Measurements from ENCODE around the gene ZNF827. TPM values are rescaled to one million over a fixed set of nuclear protein-coding genes. Genes with fewer than 3 reads are reported as not detected.

Gene ZNF827
- total RNA-seq, 4 donors from 2014 or later = 7.2 to 16.1 (median 10.9) TPM

GRCh38 chr4:145939441-145939750, 773 bp upstream of the ZNF827 start:
- Histone ChIP-seq H3K36me3 (no peaks in the 10 kb centered on the region), H3K4me3 (no peak overlapping the region), H3K27me3 (no peaks in the 10 kb centered on the region), H3K27ac (peak overlapping the region; percentile 91 to 99 (median 94)), H3K9me3 (no peaks in the 10 kb centered on the region), H3K4me1 (peaks cover 16 to 24% of the 10 kb centered on the region in 2 donors)
- no peak for ATAC-seq
- no peak for TF ChIP-seq CTCF (IDR thresholded peaks at IDR 0.05 in 4 of 5, conservative IDR thresholded peaks at IDR 0.05 in 1 of 5)
- no peak for TF ChIP-seq POLR2A (IDR thresholded peaks at IDR 0.05)
- DNase-seq = no peak
- in situ Hi-C loops (cut with MboI; ENCODE audit: low sequenced_read_pairs in 4 of 4) (loop anchor here in 2 of 4 donors (10.0 to 25.0 kb wide), 2 partner anchors 202 to 205 kb away; no protein-coding TSS in a partner anchor), intact Hi-C loops (cut with DNase I; ENCODE audit: low total_unique reads) (loop anchor here (2.0 to 5.0 kb wide), 4 partner anchors 207 to 761 kb away; partner anchors contain the start of gene MMAA)

GRCh38 chr4:145937971-145938611, 532 bp downstream of the ZNF827 start:
- in situ Hi-C loops (cut with MboI; ENCODE audit: low sequenced_read_pairs in 4 of 4) = loop anchor here in 2 of 4 donors (10.0 to 25.0 kb wide), 2 partner anchors 201 to 203 kb away; no protein-coding TSS in a partner anchor
- Histone ChIP-seq H3K27me3 (no peaks in the 10 kb centered on the region), H3K36me3 (no peaks in the 10 kb centered on the region), H3K4me1 (peaks cover 20 to 34% of the 10 kb centered on the region in 2 donors), H3K9me3 (no peaks in the 10 kb centered on the region), H3K4me3 (peak overlapping the region; percentile 71 to 90 (median 84)), H3K27ac (peak overlapping the region; percentile 91 to 99 (median 94))
- TF ChIP-seq POLR2A (IDR thresholded peaks at IDR 0.05) (no peak), CTCF (IDR thresholded peaks at IDR 0.05 in 4 of 5, conservative IDR thresholded peaks at IDR 0.05 in 1 of 5) (no peak)
- intact Hi-C loops (cut with DNase I; ENCODE audit: low total_unique reads) = loop anchor here (2.0 to 5.0 kb wide), 5 partner anchors 133 to 759 kb away; partner anchors contain the start of gene MMAA
- DNase-seq (peak in 1 of 2 donors; percentile 22), ATAC-seq (peak; percentile 15 to 31)

- in situ Hi-C loops (cut with MboI; ENCODE audit: low sequenced_read_pairs in 4 of 4) = loop anchor here in 2 of 4 donors (10.0 to 25.0 kb wide), 2 partner anchors 200 to 202 kb away; no protein-coding TSS in a partner anchor
- TF ChIP-seq CTCF (IDR thresholded peaks at IDR 0.05 in 4 of 5, conservative IDR thresholded peaks at IDR 0.05 in 1 of 5) (no peak), POLR2A (IDR thresholded peaks at IDR 0.05) (peak in 1 of 2 donors; percentile 57)
Observed at GRCh38 chr4:145936997-145937901, 1.4 kb downstream of the ZNF827 start.

GRCh38 chr4:145936142-145936996, 2.3 kb downstream of the ZNF827 start:
- intact Hi-C loops (cut with DNase I; ENCODE audit: low total_unique reads) (loop anchor here (2.0 to 5.0 kb wide), 4 partner anchors 132 to 319 kb away; partner anchors contain the start of gene MMAA), in situ Hi-C loops (cut with MboI; ENCODE audit: low sequenced_read_pairs in 4 of 4) (loop anchor here in 2 of 4 donors (10.0 to 25.0 kb wide), 2 partner anchors 199 to 202 kb away; no protein-coding TSS in a partner anchor)
- peak overlapping the region; percentile 91 to 99 (median 94) for H3K27ac ChIP-seq
- H3K9me3 ChIP-seq = no peaks in the 10 kb centered on the region
- H3K27me3 ChIP-seq = no peaks in the 10 kb centered on the region
- TF ChIP-seq POLR2A (IDR thresholded peaks at IDR 0.05) (peak in 1 of 2 donors; percentile 53), CTCF (IDR thresholded peaks at IDR 0.05 in 4 of 5, conservative IDR thresholded peaks at IDR 0.05 in 1 of 5) (peak in 4 of 5 experiments; percentile 23 to 41 (median 34))
- H3K36me3 ChIP-seq = no peaks in the 10 kb centered on the region
- H3K4me3 ChIP-seq = peak overlapping the region; percentile 71 to 90 (median 84)
- peaks cover 25 to 34% of the 10 kb centered on the region in 2 donors for H3K4me1 ChIP-seq
- ATAC-seq (peak; percentile 67 to 73), DNase-seq (peak; percentile 56 to 79)

More at GRCh38 chr4:145936997-145937901, 1.4 kb downstream of the ZNF827 start:
- peak; percentile 55 to 61 for ATAC-seq
- H3K27me3 ChIP-seq = no peaks in the 10 kb centered on the region
- peak overlapping the region; percentile 91 to 99 (median 94) for H3K27ac ChIP-seq
- no peaks in the 10 kb centered on the region for H3K36me3 ChIP-seq
- H3K9me3 ChIP-seq = no peaks in the 10 kb centered on the region
- DNase-seq = peak; percentile 64 to 83
- intact Hi-C loops (cut with DNase I; ENCODE audit: low total_unique reads) = loop anchor here (2.0 to 5.0 kb wide), 4 partner anchors 132 to 320 kb away; partner anchors contain the start of gene MMAA
- H3K4me1 ChIP-seq = peaks cover 20 to 34% of the 10 kb centered on the region in 2 donors
- H3K4me3 ChIP-seq = peak overlapping the region; percentile 71 to 90 (median 84)

Data from gastrocnemius medialis (tissue), 4 donors.